RWPE1 (cell line): ENCODE data around the gene NEK10.

Experiments
- CTCF ChIA-PET: fragments of 350-600 bp; sonication (Branson Sonifier 250); formaldehyde crosslinking; extraction: SDS; loops from one replicate; lab custom pipeline; 2021; lab: Yijun Ruan, JAX
- POLR2A ChIA-PET: fragments of 400-600 bp; formaldehyde crosslinking; extraction: SDS; loops from one replicate; lab custom pipeline; 2020; ENCODE audit warnings: antibody characterized with exemption; ENCODE audit not compliant: low non-redundant PET; lab: Yijun Ruan, JAX
- DNase-seq: peaks from one replicate; pipeline ENCODE4 v3.0.0; 2012; ENCODE audit warnings: low spot score
- H3K27ac ChIP-seq: fragments of 450-650 bp; 2 replicates; pipeline ENCODE4 v1.5.1; 2017
- TF ChIP-seq, protein P1 (sequence below): fragments of 450-650 bp; conservative IDR thresholded peaks from 2 replicates; pipeline ENCODE4 v1.5.1; 2017; ENCODE audit warnings: low read depth, mild to moderate bottlenecking

Gene NEK10

GRCh38 chr3:27147215-27147614 lies 222.0 kb downstream of the NEK10 start:
- TF ChIP-seq, protein P1, sequence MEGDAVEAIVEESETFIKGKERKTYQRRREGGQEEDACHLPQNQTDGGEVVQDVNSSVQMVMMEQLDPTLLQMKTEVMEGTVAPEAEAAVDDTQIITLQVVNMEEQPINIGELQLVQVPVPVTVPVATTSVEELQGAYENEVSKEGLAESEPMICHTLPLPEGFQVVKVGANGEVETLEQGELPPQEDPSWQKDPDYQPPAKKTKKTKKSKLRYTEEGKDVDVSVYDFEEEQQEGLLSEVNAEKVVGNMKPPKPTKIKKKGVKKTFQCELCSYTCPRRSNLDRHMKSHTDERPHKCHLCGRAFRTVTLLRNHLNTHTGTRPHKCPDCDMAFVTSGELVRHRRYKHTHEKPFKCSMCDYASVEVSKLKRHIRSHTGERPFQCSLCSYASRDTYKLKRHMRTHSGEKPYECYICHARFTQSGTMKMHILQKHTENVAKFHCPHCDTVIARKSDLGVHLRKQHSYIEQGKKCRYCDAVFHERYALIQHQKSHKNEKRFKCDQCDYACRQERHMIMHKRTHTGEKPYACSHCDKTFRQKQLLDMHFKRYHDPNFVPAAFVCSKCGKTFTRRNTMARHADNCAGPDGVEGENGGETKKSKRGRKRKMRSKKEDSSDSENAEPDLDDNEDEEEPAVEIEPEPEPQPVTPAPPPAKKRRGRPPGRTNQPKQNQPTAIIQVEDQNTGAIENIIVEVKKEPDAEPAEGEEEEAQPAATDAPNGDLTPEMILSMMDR, result no peak
- CTCF ChIA-PET, result interaction anchor here (1.9 kb wide), 1 partner anchor 13 kb away, joined by 5 read pairs; no protein-coding TSS in a partner anchor
- no peak overlapping the region for H3K27ac ChIP-seq
- DNase-seq, result no peak
- POLR2A ChIA-PET, result no interaction called here

DNA sequence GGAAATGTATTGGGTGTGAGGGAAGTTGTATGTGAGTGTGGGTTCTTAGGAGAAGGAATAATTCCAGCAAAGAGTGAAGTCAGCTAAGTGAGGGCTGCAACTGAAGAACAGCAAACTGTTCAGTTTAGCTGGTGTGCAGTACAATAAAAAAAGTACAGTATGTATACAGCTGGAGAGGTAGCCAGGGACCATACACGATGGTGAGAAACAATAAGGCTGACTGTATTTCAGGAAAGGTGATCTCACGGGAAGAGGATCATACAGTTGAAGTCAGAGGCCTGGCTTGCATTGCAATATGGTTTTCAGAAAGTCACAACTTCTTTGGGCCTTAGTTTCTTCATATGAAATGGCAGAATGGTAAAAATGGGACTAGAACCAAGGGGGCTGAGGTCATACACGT lies 222.4 kb downstream of the NEK10 start:
- TF ChIP-seq, protein P1, result no peak
- H3K27ac ChIP-seq, result no peak overlapping the region
- POLR2A ChIA-PET, result no interaction called here
- CTCF ChIA-PET, result interaction anchor here (1.9 kb wide), 1 partner anchor 12 kb away, joined by 5 read pairs; no protein-coding TSS in a partner anchor
- DNase-seq, result no peak

DNA sequence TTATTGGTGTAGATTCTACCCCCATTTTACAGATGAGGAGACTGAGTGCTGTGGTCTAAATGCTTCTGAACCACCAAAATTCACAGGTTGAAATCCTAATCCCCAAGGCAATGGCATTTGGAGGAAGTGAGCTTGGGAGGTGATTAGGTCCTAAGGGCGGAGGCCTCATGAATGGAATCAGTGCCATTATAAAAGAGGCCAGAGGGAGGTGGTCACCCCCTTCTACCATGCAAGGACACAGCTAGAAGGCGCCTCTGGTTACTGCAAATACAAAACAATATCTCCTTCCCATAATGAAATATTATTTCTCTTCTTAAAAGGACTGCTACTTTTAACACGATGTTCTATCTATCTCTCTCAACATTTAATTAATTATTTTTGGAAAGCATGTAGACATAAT lies 223.5 kb downstream of the NEK10 start:
- no peak overlapping the region for H3K27ac ChIP-seq
- no peak for DNase-seq
- ChIA-PET CTCF (interaction anchor here (1.9 kb wide), 1 partner anchor 11 kb away, joined by 5 read pairs; no protein-coding TSS in a partner anchor), POLR2A (no interaction called here)
- TF ChIP-seq, protein P1, result no peak

DNA sequence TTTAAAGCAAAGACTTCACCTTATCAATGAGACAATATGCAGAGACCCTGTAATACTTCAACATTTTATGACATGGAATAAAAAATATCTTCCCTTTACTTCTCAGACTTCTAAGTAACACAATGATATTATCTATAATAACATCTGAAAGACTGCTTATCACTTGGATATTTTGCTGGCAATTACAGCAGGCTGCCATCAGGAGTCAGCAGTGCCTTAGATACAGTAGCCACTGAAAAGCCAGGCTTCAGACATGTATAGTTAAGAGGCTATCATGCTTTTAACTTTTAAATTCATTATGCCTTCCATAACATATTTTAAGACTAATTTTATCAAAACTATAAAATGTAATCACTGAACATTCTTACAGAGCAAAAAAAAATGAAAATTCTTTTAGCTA lies 227.5 kb downstream of the NEK10 start:
- CTCF ChIA-PET, result no interaction called here

DNA sequence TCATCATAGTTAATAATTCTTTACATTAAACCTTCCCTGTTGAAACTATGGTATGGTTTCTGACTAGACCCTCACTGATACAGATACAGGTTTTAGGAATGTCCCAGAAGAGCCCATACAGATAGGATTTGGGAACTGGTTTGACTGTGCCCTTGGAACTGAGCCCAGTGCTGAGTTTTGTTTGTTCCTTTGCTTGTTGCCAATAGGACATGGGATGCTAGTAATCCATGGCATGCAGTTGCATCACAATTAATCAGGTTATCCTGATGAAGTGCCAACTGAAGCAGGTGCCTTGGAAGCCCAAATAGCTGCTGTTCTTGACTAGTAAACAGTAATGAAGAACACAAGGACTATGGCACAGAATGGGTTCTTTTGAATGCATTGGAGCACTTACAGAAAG lies 230.6 kb downstream of the NEK10 start:
- ChIA-PET POLR2A (no interaction called here), CTCF (no interaction called here)
- TF ChIP-seq, protein P1, result no peak
- no peak overlapping the region for H3K27ac ChIP-seq
- DNase-seq, result no peak

More for the DNA sequence above, 227.5 kb downstream of the NEK10 start:
- no peak for DNase-seq
- H3K27ac ChIP-seq, result no peak overlapping the region
- POLR2A ChIA-PET, result no interaction called here
- TF ChIP-seq, protein P1, result no peak

- no peak for DNase-seq
- ChIA-PET CTCF (no interaction called here), POLR2A (no interaction called here)
- H3K27ac ChIP-seq, result no peak overlapping the region
- TF ChIP-seq, protein P1, result no peak
Observed at GRCh38 chr3:27138005-27138404, 231.2 kb downstream of the NEK10 start.
